Sigmoid colon (tissue), 3 donors: ENCODE data around the gene PEAR1.

ENCODE experiments used
- POLR2A ChIP-seq, 2 donors: fragments of 450-650 bp; IDR thresholded peaks; one replicate each; pipeline ENCODE4 v1.6.1; 2016; ENCODE audit warnings: antibody characterized with exemption in 2 of 2, mild to moderate bottlenecking in 2 of 2, moderate library complexity in 2 of 2
- TF ChIP-seq, protein P1 (sequence below), 4 experiments: fragments of 450-650 bp in 3 of 4; fragments of 200-600 bp in 1 of 4; IDR thresholded peaks; one replicate each; pipeline ENCODE4 v1.5.1; 2016 to 2019; ENCODE audit warnings: antibody characterized with exemption in 4 of 4, mild to moderate bottlenecking in 3 of 4, moderate library complexity in 2 of 4

DNA sequence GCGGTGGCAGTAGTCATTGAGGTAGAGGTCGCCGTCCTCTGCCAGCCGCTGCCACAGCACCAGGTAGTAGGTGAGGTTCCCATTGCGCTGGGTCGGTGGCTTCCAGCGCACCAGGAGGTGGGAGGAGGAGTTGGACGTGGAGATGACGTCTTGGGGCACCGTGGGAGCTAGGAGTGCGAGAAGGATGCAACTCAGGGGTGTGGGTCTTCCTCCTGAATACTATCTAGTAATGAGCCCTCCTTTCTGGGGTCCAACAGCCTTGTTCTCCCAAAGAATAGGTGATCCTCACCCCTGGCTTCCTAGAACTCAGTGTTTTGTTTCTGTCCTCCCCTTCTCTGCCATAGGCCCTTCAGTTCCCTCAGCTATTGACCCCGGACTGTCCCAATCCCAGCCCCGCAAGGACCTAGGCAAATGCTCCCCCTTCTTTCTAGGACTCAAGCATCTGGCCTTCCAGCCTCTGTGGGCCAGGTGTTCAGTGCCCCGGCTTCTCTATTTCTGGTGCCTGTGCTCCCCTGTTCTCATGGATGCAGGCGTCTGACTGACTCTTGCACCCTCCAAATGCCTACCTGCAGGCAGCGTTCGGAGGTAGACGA, 47.5 kb upstream of the PEAR1 start:
- TF ChIP-seq, protein P1, sequence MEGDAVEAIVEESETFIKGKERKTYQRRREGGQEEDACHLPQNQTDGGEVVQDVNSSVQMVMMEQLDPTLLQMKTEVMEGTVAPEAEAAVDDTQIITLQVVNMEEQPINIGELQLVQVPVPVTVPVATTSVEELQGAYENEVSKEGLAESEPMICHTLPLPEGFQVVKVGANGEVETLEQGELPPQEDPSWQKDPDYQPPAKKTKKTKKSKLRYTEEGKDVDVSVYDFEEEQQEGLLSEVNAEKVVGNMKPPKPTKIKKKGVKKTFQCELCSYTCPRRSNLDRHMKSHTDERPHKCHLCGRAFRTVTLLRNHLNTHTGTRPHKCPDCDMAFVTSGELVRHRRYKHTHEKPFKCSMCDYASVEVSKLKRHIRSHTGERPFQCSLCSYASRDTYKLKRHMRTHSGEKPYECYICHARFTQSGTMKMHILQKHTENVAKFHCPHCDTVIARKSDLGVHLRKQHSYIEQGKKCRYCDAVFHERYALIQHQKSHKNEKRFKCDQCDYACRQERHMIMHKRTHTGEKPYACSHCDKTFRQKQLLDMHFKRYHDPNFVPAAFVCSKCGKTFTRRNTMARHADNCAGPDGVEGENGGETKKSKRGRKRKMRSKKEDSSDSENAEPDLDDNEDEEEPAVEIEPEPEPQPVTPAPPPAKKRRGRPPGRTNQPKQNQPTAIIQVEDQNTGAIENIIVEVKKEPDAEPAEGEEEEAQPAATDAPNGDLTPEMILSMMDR (IDR thresholded peaks at IDR 0.05): no peak
- no peak for TF ChIP-seq POLR2A (IDR thresholded peaks at IDR 0.05)
